Measurements from ENCODE around the gene MMP7.

DNA sequence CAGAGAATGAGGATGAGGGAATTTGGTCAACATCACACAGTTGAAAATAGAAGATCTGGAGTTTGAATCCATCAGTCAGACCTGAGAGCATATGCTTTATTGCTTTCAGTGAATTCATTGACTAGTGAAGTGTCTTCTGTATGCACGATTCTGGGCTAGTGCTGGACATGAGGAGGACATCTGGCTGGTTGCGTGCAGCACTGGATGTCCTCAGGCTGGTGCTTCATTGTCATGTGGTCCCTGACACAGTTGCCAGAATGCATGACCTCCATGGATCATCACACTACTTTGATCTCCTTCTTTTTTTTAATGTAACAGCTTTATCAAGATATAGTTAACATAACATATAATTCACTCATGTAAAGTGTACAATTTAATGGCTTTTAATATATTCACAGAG lies 44.5 kb upstream of the MMP7 start:
- no peak for TF ChIP-seq CTCF (IDR thresholded peaks at IDR 0.05; ENCODE audit: poor library complexity)
- TF ChIP-seq EZH2 (IDR thresholded peaks at IDR 0.05; ENCODE audit: borderline replicate concordance): no peak

All from hepatocyte (in vitro differentiated cells).